Omental fat pad (tissue), 4 donors: ENCODE data around the gene FAM227B. TPM values are rescaled to one million over a fixed set of nuclear protein-coding genes. Genes with fewer than 3 reads are reported as not detected.

Experiments used
- ATAC-seq: fragments of 150-250 bp; one replicate; pipeline ENCODE4 v1.9.1; 2016; ENCODE audit warnings: mild to moderate bottlenecking, moderate library complexity; ENCODE audit not compliant: low FRiP score
- DNase-seq: peaks from one replicate; pipeline ENCODE4 v3.0.0-alpha.2; 2019; ENCODE audit warnings: low spot score
- CTCF ChIP-seq, 3 donors: fragments of 450-650 bp; IDR thresholded peaks; one replicate each; pipeline ENCODE4 v1.5.1; 2016 to 2017; ENCODE audit warnings: antibody characterized with exemption in 3 of 3, mild to moderate bottlenecking in 3 of 3, moderate library complexity in 2 of 3
- total RNA-seq, 4 donors: library from RNA; depleted of rRNA; stranded (reverse); fragments of >200 nt; gene quantifications; one replicate each; pipeline ENCODE4 v1.1.0, GENCODE V29; 2016

FAM227B gene
- total RNA-seq, 4 donors from 2014 or later = 0.75 to 3.7 TPM; not detected in 2

GRCh38 chr15:49441356-49441755 lies 179.3 kb downstream of the FAM227B start:
- no peak for ATAC-seq
- no peak for DNase-seq
- no peak for TF ChIP-seq CTCF (IDR thresholded peaks at IDR 0.05)

- no peak for DNase-seq
- TF ChIP-seq CTCF (IDR thresholded peaks at IDR 0.05) = no peak
- no peak for ATAC-seq
Measured at GRCh38 chr15:49439678-49440395, 180.8 kb downstream of the FAM227B start.

GRCh38 chr15:49438962-49439631 lies 181.5 kb downstream of the FAM227B start:
- no peak for TF ChIP-seq CTCF (IDR thresholded peaks at IDR 0.05)
- ATAC-seq = no peak

GRCh38 chr15:49436751-49437150 lies 183.9 kb downstream of the FAM227B start:
- ATAC-seq (no peak), DNase-seq (no peak)
- no peak for TF ChIP-seq CTCF (IDR thresholded peaks at IDR 0.05)

More at GRCh38 chr15:49438962-49439631, 181.5 kb downstream of the FAM227B start:
- DNase-seq = no peak

- no peak for DNase-seq
- TF ChIP-seq CTCF (IDR thresholded peaks at IDR 0.05) = no peak
- ATAC-seq = no peak
Measured at GRCh38 chr15:49435174-49435573, 185.4 kb downstream of the FAM227B start.

GRCh38 chr15:49430046-49430445 lies 190.6 kb downstream of the FAM227B start:
- ATAC-seq (no peak), DNase-seq (no peak)
- no peak for TF ChIP-seq CTCF (IDR thresholded peaks at IDR 0.05)
